GM19468 (cell line): Measurements from ENCODE around the gene NTM.
A peak's percentile ranks its signal among the peaks of the same experiment; 100 is the strongest.
"Not testable (repeated sequence)": the region's sequence is repeated elsewhere in the genome, so short reads cannot be mapped to it uniquely, and the experiment has no call there.

Source experiments
- ATAC-seq: cut with Tn5 transposase; IDR thresholded peaks from one replicate; pipeline ENCODE4 v1.9.1; 2021; ENCODE audit warnings: mild to moderate bottlenecking, moderate library complexity, moderate number of reproducible peaks; ENCODE audit not compliant: unreplicated experiment; ENCODE audit errors: extremely low read depth

The NTM gene

GRCh38 chr11:131893103-131893890, 522.9 kb downstream of the NTM start:
- peak; percentile 91 for ATAC-seq

GRCh38 chr11:131893988-131894387, 523.6 kb downstream of the NTM start:
- no peak for ATAC-seq

GRCh38 chr11:131894615-131895544, 524.5 kb downstream of the NTM start:
- ATAC-seq = no peak

GRCh38 chr11:131895865-131896264, 525.5 kb downstream of the NTM start:
- no peak for ATAC-seq

GRCh38 chr11:131896978-131897615, 526.7 kb downstream of the NTM start:
- ATAC-seq = no peak

- no peak for ATAC-seq
Measured at GRCh38 chr11:131897956-131898355, 527.5 kb downstream of the NTM start.

- no peak for ATAC-seq
Measured at GRCh38 chr11:131898949-131899348, 528.5 kb downstream of the NTM start.

- ATAC-seq = no peak
Measured at GRCh38 chr11:131899950-131900580, 529.6 kb downstream of the NTM start.

- ATAC-seq = no peak
Measured at GRCh38 chr11:131902421-131902820, 532.0 kb downstream of the NTM start.

- ATAC-seq = no peak
Measured at GRCh38 chr11:131903074-131903473, 532.7 kb downstream of the NTM start.

GRCh38 chr11:131904756-131905155, 534.3 kb downstream of the NTM start:
- no peak for ATAC-seq

GRCh38 chr11:131906963-131907362, 536.5 kb downstream of the NTM start:
- no peak for ATAC-seq

GRCh38 chr11:131907371-131907770, 537.0 kb downstream of the NTM start:
- ATAC-seq = no peak

- ATAC-seq = no peak
Measured at GRCh38 chr11:131908316-131908715, 537.9 kb downstream of the NTM start.

GRCh38 chr11:131909426-131910177, 539.2 kb downstream of the NTM start:
- no peak for ATAC-seq

- no peak for ATAC-seq
Measured at GRCh38 chr11:131910178-131910522, 539.7 kb downstream of the NTM start.

GRCh38 chr11:131910523-131911387, 540.3 kb downstream of the NTM start:
- ATAC-seq = no peak

GRCh38 chr11:131911388-131912032, 541.1 kb downstream of the NTM start:
- ATAC-seq = not testable (repeated sequence)
